ENCODE measurements around the gene PEX10. TPM values are rescaled to one million over a fixed set of nuclear protein-coding genes. Genes with fewer than 3 reads are reported as not detected.

The PEX10 gene
- total RNA-seq, 2 donors from 2014 or later: 18.1 to 26.5 TPM

DNA sequence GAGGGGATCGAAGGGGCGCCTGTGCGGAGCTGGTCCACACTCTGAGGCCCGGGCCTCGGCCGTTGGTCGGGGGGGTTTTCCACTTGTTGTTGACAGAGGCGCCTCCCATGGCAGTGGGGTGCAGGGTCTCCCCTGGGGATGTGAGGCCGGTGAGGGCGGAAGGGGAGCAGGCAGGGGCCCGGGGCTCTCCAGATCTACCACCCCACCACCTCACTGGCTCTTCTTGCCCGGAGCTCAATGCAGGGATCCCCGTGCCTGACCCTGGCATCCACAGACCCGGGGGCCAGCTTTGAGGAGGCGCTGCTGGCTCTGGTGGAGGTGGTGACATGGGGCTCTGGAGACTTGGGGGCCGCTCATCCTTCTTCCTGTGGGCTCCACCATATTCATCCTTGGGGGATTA is 7.1 kb upstream of the PEX10 start:
- DNase-seq (no peak), ATAC-seq (no peak)
- H3K36me3 ChIP-seq (replicated peaks in 1 of 2; ENCODE audit: insufficient read depth in 1 of 2, low read depth in 2 of 2): no peaks in the 10 kb centered on the region
- intact Hi-C loops (cut with DNase I): loop anchor here (5.0 kb wide), 2 partner anchors 118 to 368 kb away; no protein-coding TSS in a partner anchor
- no peak overlapping the region for H3K4me3 ChIP-seq
- no peak overlapping the region for H3K27ac ChIP-seq
- 48 to 66% methylated on average over 9 to 13 of the region's 16 CpGs for WGBS, 2 donors
- no peak for TF ChIP-seq POLR2A (IDR thresholded peaks at IDR 0.05)
- TF ChIP-seq, protein P1, sequence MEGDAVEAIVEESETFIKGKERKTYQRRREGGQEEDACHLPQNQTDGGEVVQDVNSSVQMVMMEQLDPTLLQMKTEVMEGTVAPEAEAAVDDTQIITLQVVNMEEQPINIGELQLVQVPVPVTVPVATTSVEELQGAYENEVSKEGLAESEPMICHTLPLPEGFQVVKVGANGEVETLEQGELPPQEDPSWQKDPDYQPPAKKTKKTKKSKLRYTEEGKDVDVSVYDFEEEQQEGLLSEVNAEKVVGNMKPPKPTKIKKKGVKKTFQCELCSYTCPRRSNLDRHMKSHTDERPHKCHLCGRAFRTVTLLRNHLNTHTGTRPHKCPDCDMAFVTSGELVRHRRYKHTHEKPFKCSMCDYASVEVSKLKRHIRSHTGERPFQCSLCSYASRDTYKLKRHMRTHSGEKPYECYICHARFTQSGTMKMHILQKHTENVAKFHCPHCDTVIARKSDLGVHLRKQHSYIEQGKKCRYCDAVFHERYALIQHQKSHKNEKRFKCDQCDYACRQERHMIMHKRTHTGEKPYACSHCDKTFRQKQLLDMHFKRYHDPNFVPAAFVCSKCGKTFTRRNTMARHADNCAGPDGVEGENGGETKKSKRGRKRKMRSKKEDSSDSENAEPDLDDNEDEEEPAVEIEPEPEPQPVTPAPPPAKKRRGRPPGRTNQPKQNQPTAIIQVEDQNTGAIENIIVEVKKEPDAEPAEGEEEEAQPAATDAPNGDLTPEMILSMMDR (IDR thresholded peaks at IDR 0.05): no peak
- H3K9me3 ChIP-seq: peaks cover 0 to 7% (median 0%) of the 10 kb centered on the region in 3 donors
- peaks cover 3% of the 10 kb centered on the region for H3K4me1 ChIP-seq
- peaks cover 0 to 14% of the 10 kb centered on the region in 2 donors for H3K27me3 ChIP-seq

DNA sequence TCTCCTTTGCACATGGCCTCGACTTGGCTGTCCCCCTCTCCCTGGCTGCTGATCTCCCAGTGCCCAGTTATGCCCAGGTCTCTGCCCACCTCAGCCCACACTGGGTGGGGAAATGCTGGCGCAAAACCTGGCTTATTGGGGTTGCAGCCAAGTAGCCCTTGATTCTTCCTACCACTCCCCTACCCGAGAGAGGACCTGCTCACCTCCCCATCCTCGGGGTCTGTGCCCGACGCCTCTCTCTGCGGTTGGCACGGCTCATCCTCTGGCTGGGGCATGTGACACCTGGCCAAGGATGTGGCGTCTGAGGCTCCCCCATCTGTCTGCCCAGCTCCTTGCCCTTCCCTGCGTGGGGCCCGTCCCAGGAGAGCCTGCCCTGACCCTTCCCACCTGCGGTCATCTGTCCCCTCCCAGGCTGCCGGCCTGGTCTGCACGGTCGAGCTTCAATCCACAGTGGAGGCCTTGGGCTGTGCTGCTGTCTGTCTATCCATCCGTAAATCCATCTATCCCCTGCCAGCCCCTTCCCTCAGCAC is 6.5 kb upstream of the PEX10 start:
- Histone ChIP-seq H3K27ac (no peak overlapping the region), H3K4me1 (peaks cover 9% of the 10 kb centered on the region), H3K9me3 (peaks cover 0 to 7% (median 0%) of the 10 kb centered on the region in 3 donors), H3K27me3 (peaks cover 0 to 14% of the 10 kb centered on the region in 2 donors), H3K36me3 (replicated peaks in 1 of 2; ENCODE audit: insufficient read depth in 1 of 2, low read depth in 2 of 2) (no peaks in the 10 kb centered on the region), H3K4me3 (no peak overlapping the region)
- TF ChIP-seq POLR2A (IDR thresholded peaks at IDR 0.05): no peak
- TF ChIP-seq, protein P1 (IDR thresholded peaks at IDR 0.05): no peak
- DNase-seq: no peak
- intact Hi-C loops (cut with DNase I): loop anchor here (5.0 kb wide), 2 partner anchors 118 to 368 kb away; no protein-coding TSS in a partner anchor
- no peak for ATAC-seq
- 59 to 61% methylated on average over 12 to 15 of the region's 16 CpGs for WGBS, 2 donors

DNA sequence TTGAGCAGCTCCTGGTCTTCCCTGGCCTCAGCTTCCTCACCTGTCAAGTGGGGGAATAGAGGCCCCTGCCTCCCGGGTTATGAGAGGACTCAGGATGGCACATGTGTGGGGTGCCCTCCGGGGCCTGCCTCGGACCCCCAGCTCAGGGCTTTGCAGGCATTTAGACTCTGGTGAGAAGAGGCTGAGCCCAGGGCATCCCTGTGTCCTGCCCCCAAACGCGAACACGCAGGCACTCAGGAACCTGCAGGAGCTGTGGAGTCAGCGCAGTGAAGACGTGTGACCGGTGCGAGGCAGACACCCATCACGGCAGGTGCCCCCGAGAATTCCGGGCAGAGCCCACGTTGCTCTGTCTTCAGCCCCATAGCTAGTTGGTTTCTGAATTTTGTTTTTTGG is 5.5 kb upstream of the PEX10 start:
- peaks cover 0 to 14% of the 10 kb centered on the region in 2 donors for H3K27me3 ChIP-seq

DNA sequence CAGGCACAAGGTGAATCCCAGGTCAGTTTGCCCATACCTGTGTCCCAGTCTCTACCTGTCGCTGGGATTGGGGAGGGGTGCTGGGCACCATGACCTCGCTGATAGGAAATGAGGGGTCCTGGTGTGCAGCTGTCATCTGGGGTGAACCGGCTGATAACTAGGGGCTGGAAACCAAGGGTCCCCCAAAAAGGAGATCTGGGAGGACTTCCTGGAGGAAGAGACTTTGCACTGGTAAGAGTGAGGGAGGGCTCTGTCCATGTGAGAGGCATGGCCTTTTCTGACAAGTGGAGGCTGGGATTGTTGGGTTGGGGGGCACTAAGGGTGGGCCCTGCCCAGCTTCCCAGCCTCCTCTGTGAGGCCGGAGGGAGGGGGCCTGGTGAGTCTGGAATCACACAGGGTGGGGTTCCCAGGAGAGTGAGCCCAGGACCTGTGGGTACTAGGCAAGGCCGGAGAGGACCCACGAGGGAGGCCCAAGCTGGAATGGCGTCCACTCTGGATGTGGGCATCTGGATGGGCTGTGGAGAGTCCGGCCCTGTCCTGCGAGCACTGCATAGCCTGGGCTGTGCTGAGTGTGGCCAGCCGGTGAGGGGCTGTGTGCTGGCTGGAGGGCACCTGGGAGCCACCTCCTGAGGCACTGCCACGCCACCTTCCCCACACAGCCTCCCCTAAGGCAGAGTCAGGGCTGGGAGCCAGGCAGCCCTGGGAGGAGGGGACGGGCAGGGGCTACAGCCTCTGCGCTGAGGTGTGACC is 4.9 kb upstream of the PEX10 start:
- H3K4me1 ChIP-seq: peaks cover 19% of the 10 kb centered on the region
- WGBS, 2 donors: 52 to 65% methylated on average over 4 to 13 of the region's 13 CpGs
- ATAC-seq (no peak), DNase-seq (no peak)
- intact Hi-C loops (cut with DNase I): loop anchor here (5.0 kb wide), 2 partner anchors 120 to 370 kb away; no protein-coding TSS in a partner anchor
- no peaks in the 10 kb centered on the region for H3K9me3 ChIP-seq
- H3K36me3 ChIP-seq (replicated peaks in 1 of 2; ENCODE audit: insufficient read depth in 1 of 2, low read depth in 2 of 2): no peaks in the 10 kb centered on the region
- no peak for TF ChIP-seq POLR2A (IDR thresholded peaks at IDR 0.05)
- TF ChIP-seq, protein P1 (IDR thresholded peaks at IDR 0.05): no peak
- peaks cover 0 to 14% of the 10 kb centered on the region in 2 donors for H3K27me3 ChIP-seq
- no peak overlapping the region for H3K4me3 ChIP-seq
- H3K27ac ChIP-seq: no peak overlapping the region

More for the DNA sequence above, 5.5 kb upstream of the PEX10 start:
- ATAC-seq (no peak), DNase-seq (no peak)
- Histone ChIP-seq H3K36me3 (replicated peaks in 1 of 2; ENCODE audit: insufficient read depth in 1 of 2, low read depth in 2 of 2) (no peaks in the 10 kb centered on the region), H3K9me3 (no peaks in the 10 kb centered on the region), H3K4me3 (no peak overlapping the region), H3K27ac (no peak overlapping the region), H3K4me1 (peaks cover 19% of the 10 kb centered on the region)
- WGBS, 2 donors: 64% methylated on average over 10 of the region's 14 CpGs; no CpG with 5 or more reads in 1 of the 2 donors
- intact Hi-C loops (cut with DNase I): loop anchor here (5.0 kb wide), 2 partner anchors 119 to 369 kb away; no protein-coding TSS in a partner anchor
- no peak for TF ChIP-seq POLR2A (IDR thresholded peaks at IDR 0.05)
- TF ChIP-seq, protein P1 (IDR thresholded peaks at IDR 0.05): no peak
